Measurements from ENCODE around the gene ITGA3. TPM values are rescaled to one million over a fixed set of nuclear protein-coding genes. Genes with fewer than 3 reads are reported as not detected.

Gene ITGA3
- total RNA-seq, 1 donor from 2014 or later, result 16.4 TPM

DNA sequence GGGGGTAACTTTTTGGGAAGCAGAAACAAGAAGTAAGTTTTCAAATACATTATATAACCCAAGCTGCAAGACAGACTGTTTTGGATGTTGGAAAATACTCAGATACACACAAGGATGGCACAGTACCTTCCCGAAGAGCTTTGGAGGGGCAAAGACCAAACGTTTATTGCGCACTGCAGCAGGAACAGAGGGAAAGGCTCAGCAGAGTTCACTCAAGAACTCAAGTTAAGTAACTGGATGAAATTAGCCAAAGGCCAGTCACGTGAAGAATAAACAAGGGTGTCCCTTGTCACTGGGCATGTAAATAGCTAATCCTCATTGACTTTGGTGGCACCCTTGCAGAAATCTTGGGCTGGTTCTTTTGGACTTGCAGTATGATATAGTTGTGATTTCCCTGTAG lies 42.0 kb downstream of the ITGA3 start:
- intact Hi-C loops (cut with DNase I), result loop anchor here (5.0 kb wide), 1 partner anchor 69 kb away; the partner anchor contains the start of gene SGCA
- no peak for ATAC-seq
- no peak for DNase-seq (ENCODE audit: missing footprints)

GRCh38 chr17:50098583-50098982 lies 42.7 kb downstream of the ITGA3 start:
- ATAC-seq, result no peak
- intact Hi-C loops (cut with DNase I), result loop anchor here (5.0 kb wide), 1 partner anchor 69 kb away; the partner anchor contains the start of gene SGCA
- no peak for DNase-seq (ENCODE audit: missing footprints)

- intact Hi-C loops (cut with DNase I), result loop anchor here (5.0 kb wide), 1 partner anchor 68 kb away; the partner anchor contains the start of gene SGCA
- no peak for ATAC-seq
- peak; percentile 22 for DNase-seq (ENCODE audit: missing footprints)
These were observed 43.1 kb downstream of the ITGA3 start for GRCh38 chr17:50099003-50099402.

- DNase-seq (ENCODE audit: missing footprints) (peak; percentile 31), ATAC-seq (no peak)
- intact Hi-C loops (cut with DNase I), result no loop called here
These were observed 44.6 kb downstream of the ITGA3 start for GRCh38 chr17:50100480-50100883.

DNA sequence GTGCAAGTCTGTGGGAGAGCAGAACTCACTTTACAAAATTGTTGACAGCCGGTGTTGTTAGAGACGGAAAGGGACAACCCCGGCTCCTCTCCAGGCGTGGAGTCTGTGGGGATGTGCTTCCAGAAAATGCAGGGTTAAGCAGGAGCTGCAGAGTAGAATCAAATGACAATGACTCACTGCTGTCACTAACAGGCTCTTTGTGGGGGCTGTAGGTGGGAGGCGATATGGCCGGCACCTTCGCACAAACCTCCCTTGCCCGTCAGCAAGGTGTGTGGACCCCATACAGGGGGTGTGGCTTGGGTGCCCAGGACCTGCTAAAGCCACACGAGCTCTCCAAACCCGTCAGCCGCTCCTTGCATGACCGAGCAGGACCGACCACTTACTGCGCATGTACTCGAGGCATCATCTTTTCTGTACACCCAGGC lies 45.0 kb downstream of the ITGA3 start:
- DNase-seq (ENCODE audit: missing footprints) (peak; percentile 33), ATAC-seq (peak; percentile 17)
- intact Hi-C loops (cut with DNase I), result no loop called here

GRCh38 chr17:50101346-50102163 lies 45.6 kb downstream of the ITGA3 start:
- DNase-seq (ENCODE audit: missing footprints), result peak; percentile 62
- intact Hi-C loops (cut with DNase I), result no loop called here
- ATAC-seq, result peak; percentile 78

GRCh38 chr17:50102164-50102991 lies 46.5 kb downstream of the ITGA3 start:
- intact Hi-C loops (cut with DNase I), result no loop called here
- peak; percentile 85 for DNase-seq (ENCODE audit: missing footprints)
- ATAC-seq, result peak; percentile 90

GRCh38 chr17:50103252-50103651 lies 47.3 kb downstream of the ITGA3 start:
- DNase-seq (ENCODE audit: missing footprints), result peak; percentile 11
- intact Hi-C loops (cut with DNase I), result no loop called here
- no peak for ATAC-seq

DNA sequence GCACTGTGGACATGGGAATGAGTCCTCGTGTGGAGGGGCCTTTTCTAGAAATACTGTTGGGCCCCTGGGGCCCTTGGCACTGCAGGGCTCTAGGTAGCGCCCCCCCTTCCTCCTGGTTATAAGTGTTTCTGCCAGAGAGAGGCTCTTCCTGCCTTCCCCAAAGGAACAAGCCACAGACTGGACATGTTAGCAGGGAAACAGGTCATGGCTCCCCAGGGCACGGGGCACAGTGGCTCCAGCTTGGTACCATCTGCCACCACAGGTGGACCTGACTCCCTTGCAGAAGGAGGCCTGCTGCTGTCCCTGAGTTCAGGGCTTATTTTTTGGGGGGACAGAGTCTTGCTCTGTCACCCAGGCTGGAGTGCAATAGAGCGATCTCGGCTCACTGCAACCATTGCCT lies 48.0 kb downstream of the ITGA3 start:
- ATAC-seq (no peak), DNase-seq (ENCODE audit: missing footprints) (no peak)
- intact Hi-C loops (cut with DNase I), result no loop called here

- DNase-seq (ENCODE audit: missing footprints) (peak; percentile 57), ATAC-seq (no peak)
- intact Hi-C loops (cut with DNase I), result no loop called here
These were observed 49.9 kb downstream of the ITGA3 start for GRCh38 chr17:50105811-50106210.

DNA sequence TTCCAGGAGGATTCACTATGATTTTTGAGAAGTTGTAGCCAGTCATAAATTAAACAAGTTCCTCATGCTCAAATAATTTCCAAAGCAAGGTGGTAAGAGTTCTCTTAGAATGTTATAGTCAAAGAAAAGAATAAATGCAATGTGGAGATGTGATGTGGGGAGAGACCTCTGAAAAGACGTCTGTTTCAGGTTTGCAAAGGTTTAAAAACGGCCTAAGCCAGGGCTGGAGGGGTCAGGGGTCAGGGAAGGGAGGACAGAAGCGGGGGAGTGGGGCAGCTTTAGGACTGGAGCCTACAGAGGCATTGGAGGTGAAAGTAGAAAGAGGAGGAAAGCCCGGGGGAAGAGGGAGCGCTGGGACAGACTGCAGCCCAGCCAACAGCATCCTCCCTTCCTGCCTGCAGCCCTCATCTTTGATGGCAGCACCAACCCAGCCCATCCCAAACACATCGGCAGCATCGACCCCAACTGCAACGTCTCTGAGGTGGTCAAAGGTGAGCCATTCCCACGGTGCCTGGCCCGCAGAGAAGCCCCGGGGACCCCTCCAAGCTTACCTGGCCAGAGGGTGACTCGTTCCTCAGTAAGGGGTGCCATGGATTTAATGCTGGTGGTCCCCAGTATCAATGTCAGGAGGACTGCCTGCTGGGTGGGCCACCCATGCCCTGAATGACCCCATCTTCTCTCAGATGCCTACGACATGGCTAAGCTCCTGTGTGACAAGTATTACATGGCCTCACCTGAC lies 50.7 kb downstream of the ITGA3 start:
- intact Hi-C loops (cut with DNase I), result no loop called here
- DNase-seq (ENCODE audit: missing footprints), result peak; percentile 46
- ATAC-seq, result no peak

- ATAC-seq (no peak), DNase-seq (ENCODE audit: missing footprints) (peak; percentile 33)
- intact Hi-C loops (cut with DNase I), result no loop called here
These were observed 52.0 kb downstream of the ITGA3 start for GRCh38 chr17:50107790-50108414.

DNA sequence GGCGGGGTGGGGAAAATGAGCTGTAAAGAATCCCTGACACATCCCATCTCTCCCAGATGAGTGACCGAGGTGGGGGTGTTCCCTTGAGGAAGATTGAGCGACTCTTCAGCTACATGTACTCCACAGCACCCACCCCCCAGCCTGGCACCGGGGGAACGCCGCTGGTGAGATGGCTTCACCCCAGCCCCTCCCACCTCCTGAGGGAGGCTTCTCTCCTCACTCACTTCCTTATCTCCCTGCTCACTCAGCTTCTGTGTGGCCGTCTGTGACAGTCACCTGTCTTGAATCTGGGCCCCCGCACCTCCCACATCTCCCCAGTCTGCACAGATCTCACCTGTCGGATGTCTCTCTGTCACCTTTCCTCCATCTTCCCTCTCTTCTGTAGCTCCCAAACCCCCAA lies 52.6 kb downstream of the ITGA3 start:
- DNase-seq (ENCODE audit: missing footprints) (peak; percentile 18), ATAC-seq (no peak)
- intact Hi-C loops (cut with DNase I), result no loop called here

DNA sequence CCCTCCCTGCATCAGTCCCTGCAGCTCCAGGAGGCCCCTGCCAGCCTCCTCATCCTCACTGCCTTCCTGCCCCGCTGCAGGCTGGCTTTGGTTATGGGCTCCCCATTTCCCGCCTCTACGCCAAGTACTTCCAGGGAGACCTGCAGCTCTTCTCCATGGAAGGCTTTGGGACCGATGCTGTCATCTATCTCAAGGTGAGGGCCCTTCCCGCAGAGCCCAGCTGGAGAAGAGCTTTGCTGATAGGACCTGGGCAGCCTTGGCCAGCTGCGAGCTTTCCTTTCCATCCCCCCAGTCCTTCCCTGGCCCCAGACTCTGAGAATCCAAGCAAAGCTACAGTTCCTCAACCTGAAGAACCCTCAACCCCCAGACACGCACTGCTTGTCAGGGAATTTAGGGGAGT lies 53.3 kb downstream of the ITGA3 start:
- no peak for ATAC-seq
- intact Hi-C loops (cut with DNase I), result no loop called here
- peak; percentile 49 for DNase-seq (ENCODE audit: missing footprints)

- intact Hi-C loops (cut with DNase I), result loop anchor here (5.0 kb wide), 1 partner anchor 43 kb away; the partner anchor contains the start of gene PPP1R9B
- no peak for ATAC-seq
- DNase-seq (ENCODE audit: missing footprints), result peak; percentile 70
These were observed 53.9 kb downstream of the ITGA3 start for GRCh38 chr17:50109785-50110184.

DNA sequence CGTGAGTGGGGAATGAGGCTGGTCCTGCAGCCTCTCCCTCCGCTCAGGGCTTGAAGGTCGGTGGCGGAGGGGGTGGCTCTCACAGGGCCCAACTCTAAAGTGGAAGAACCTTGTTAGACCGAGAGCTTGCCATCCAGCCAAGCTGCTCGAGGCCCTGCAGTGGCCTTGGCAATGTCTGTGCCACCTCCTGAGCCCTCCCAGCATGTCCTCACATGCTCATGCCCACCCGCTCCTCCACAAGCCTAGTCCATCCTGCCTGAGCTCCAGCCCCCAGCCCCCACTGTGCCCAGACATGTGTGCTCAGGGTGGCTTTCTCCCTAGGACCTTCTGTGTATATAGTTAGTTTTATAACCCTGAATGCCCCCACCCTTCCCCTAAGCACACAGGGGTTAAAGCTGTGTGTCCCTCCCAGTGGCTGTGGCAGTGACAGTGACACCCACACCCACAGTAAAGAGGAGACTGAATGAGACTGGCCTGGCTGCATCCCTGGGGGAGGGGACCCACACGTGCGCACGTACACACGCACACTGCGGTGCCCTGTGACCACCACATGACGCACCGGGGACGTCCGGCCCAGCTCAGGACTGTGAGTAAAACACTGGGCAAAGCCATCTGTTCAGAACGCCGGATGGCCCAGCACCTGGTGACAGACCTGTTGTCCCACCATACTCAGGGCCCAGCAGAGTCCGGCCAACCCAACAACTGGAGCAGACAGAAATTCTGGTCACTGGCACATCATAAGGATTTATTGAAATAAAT lies 54.9 kb downstream of the ITGA3 start:
- ATAC-seq (peak; percentile 51), DNase-seq (ENCODE audit: missing footprints) (peak; percentile 78)
- intact Hi-C loops (cut with DNase I), result loop anchor here (5.0 kb wide), 1 partner anchor 42 kb away; the partner anchor contains the start of gene PPP1R9B
